Stimulated activated CD4-positive, alpha-beta T cell treated with anti-CD3 and anti-CD28 coated beads, Interleukin-4, amount 100 ng/mL, for 48 hours (primary cell): Measurements from ENCODE around the gene SPATC1L.

Experiments used
- DNase-seq, 2 donors: peaks; one replicate each; pipeline ENCODE4 v3.0.0-alpha.2; 2020; ENCODE audit warnings: low read depth in 2 of 2

SPATC1L gene

DNA sequence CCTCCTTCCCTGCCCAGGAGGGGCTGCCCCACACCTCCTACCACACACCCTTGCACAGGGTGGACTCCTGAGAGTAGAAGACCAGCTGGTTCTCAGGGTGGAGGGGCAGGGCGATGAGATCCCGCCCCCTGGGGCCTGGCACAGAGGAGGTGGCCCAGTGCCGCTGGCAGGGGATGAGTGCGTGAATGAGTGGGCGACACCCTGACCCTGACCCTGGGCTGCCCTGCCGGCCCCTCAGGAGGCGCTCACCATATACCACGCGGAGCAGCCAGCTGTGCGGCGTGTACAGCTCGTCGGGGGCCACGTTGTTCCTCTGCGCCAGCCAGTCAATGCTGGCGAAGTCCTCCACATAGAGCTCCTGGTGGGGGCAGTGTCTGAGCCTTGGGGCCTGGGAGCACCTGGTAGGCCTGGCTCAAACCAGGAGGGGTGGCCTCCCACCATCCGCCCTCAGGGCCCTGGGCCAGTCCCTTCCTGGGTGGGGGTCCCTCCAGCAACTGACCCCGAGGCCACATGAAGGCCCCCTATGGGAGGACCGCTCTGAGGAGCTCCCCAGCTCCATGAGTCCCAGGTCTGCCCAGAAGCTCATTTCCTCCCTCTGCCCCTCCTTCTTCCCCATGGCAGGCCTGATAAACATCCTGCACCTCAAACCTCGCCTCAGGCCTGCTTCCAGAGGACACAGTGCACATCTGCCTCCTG, 31.3 kb upstream of the SPATC1L start:
- DNase-seq, result no peak

DNA sequence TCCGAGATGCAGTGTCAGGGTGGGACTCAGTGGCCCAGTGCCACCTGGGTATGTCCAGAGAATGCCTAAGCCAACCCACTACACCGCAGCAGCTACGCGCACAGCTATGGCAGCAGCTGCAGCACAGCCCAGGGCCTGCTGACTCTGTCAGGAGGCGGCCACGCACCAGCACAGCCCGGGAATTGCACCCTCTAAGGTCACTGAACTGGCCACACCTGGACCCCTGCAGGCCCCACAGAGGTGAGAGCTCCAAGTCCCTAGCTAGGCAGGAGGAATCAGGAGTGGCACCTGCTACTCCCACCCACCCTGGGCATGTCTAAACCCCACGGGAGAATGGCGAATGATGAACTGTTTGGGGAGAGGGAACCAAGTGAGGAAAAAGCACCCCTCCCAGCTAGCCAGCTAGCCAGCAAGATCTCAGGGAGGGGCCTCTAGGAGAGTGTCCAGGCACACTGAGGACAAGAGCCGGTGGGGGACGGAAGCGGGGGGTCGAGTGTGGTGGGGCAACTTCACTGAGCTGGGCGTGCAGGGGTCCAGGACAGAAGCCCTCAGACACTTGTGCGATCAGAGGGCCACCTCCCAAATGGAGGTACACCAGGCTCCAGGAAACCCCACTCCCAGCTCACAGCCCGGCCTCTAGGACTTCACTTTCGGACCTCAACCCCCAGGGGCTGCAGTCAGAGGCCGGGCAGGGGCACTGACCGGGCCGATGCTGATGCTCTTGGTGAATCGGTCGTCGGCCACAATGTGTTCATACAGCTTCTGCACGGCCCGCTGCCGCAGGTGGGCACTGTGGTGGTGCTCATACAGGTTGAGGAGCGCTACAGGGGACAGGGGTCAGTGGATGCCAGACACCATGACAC, 30.4 kb upstream of the SPATC1L start:
- DNase-seq, result no peak

DNA sequence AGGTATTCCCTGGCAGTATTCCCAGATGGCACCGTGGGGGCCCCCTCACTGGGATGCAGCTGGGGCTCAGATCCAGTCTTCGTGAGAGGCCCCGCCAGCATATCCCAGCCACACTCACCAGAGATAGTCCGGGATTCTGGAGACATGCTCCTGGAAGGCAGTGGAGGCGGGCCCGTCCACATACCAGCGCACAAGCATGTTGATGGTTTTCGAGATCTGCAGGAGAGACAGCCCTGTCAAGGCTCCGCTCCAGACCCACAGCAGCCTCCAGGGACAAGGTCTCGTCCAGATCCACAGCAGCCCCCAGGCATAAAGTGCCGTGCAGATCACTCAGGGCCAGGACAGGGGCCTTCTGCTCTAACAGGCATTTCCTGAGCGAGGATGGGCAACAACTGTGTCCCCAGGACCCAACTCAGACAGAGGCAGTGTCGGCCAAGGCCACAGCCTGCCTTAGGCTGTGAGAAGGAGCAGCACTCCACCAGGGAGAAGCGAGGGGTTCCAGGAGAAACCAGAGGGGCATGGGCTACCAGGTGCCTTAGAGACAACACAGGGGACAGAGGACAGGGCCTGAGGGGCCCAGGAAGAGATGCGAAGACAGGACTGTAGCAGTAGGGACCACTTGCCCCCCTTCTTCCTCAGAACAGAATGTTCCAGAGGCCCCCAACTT, 29.5 kb upstream of the SPATC1L start:
- no peak for DNase-seq

DNA sequence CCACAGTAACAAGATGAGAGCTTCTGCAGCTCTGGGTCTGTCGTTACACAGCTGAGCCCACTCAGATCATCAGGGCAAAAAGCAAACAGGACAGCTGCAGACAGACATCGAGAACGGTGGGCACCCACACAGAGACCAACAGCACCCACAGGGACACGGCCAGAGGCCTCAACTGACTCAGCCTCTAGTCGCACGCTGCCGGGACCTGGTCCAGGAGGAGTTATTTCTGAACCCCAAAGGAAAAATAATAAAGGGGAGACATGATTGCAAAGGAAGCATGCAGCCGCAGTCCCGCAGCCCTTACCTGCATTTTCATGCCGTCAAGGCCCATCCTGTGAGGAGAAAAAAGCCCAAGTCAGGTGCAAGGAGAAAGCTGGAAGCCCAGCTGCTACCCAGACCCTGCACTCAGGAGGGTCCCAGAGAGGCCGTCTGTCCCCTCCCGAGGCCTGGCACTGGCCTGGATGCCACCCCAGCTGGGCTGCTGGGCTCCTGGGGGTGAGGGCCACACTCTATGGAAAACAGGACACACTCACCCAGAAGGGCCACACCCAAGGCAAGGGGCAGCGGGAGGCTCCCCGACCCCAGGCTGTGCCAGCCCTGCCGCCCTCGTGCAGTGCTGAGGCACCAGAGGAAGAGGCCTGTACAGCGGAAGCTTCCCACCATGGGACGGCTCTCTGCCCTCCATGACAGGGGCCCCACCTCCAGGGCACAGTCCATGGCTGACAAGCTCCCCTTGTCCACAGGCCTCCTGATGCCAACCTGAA, 28.6 kb upstream of the SPATC1L start:
- DNase-seq, result no peak

DNA sequence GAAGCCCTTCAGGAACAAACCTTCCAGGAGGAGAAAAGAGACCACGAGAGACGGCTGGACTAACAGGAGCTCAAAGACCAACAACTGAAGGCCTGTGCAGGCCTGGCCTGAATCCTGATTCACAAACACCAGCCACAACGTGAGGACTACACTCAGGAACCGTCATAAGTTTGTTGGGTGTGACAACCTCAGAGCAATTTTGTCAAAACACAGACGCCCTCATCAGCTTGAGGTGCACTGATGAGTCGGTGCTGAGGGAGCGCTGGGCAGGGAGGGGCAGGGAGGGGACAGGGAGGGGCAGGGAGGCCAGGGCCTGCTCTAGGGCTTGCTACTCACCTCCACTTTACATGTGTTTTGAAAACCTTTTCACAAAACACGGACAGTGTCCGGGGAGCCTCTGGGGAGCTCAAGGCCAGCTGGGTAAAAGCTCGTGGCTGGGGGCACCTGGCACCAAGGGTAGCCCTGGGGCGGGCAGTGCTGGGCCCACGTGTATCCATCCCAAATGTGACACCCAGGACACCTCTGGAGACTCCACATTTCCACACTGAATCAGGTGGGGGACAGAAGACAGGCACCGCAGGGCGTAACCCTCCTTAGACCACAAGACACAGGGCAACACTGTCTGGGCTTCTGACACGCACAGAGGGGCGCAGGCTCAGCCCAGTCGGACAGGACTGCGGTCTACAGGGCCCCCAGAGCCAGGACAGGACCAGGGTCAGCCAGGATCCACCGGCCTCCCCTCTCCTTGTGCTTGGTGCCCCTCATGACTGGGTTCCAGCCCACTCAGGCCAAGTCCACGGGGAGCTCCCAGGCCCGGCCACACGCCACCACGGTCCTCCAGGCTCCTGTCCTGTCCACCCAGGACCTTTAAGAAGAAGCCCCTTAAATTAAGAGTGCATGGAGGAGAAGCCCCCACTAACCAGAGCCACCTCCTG, 27.8 kb upstream of the SPATC1L start:
- no peak for DNase-seq

DNA sequence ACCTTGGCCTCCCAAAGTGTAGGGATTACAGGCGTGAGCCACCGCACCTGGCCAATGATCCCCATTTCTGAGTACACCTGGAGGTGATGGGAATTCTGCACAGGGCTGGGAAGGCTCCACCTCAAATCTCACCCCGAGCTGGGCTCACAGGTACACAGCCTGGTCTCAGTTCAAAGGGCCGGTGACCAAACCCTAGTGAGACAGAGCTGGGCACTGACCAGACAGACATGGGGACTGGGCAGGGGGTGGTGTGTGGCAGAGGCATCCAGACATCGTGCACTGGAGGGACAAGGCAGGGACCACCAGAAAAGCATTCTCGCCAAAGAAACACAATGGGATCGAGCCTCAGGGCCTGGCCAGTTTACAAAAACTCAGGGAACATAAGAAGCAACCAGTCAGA, 27.1 kb upstream of the SPATC1L start:
- no peak for DNase-seq

DNA sequence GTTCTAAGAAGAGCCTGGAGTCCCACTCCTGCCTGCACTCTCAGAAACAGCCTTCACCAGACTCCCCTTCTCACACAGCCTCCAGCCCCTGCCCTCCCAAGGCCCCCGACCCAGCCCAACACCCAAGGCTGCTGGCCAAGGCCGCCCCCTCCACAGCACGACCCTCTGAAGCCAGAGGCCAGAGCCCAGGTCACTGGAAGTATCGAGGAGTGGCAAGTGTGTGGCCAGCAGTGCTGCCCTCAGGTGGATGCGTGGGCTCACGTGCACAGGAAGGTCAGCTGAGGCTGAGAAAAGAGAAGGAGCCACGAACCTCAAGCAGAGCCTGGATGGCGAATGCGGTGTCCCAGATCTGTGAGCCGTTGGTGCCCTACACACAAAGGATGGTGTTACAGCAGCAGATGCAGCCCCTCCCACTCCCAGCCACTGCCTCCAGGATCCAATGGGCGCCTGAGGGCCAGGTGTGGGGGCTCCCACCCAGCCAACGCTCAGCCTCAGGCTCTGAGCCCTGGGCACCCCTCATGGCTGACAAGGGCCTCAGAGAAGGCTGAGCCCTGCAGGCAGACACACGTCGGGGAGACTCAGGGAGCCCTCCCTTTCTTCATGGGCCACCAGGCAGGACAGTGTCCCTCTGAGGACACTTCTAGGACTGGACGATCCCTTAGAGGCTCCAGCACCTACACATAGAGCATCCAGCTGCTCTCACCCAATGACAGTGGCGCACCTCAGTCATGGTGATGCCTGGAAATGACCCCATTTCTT, 26.3 kb upstream of the SPATC1L start:
- DNase-seq, result no peak

DNA sequence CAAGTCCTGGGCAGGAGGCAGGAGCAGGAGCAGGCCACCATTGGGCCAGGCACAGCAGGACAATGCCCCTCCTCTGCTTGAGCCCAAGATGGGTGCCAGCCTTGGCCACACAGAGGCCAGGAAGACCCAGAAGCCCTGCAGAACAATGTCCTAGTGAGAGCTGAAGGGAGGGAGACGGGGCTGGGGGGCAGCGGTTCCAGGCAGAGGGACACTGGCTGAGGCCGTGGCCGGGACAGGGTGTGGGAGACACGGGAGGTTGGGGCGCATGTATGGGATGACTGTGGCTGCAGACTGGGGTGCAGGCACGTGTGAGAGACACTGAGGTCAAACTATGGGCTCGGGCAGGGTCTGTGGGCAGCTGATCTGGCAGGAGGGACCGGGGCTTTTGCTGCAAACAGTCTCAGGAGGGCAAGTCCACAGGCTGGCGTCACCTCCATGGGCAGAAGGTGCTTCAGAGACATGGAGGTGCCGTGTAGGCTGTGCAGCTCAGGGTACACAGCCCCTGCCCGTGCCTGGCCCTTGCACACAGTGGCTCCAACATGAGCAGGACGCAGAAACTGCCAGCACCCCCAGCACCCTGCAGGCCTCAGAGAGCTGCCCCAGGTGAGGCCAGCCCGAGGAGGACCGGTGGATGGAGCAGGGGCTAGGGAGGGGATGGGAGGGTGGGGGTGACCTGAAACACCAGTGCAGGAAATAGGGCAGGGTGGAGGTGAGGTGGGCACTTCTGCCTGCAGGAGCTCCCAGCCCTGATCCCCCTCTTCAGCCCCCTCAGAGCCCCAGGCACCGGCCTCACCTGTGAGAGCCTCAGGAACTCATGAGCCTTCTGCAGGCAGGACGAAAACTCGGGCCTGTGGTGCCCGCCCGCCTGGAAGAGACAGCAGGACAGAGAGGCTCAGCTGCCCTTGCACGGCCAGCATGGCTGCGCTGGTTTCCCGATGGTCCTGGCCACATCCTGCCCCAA, 24.8 kb upstream of the SPATC1L start:
- no peak for DNase-seq

DNA sequence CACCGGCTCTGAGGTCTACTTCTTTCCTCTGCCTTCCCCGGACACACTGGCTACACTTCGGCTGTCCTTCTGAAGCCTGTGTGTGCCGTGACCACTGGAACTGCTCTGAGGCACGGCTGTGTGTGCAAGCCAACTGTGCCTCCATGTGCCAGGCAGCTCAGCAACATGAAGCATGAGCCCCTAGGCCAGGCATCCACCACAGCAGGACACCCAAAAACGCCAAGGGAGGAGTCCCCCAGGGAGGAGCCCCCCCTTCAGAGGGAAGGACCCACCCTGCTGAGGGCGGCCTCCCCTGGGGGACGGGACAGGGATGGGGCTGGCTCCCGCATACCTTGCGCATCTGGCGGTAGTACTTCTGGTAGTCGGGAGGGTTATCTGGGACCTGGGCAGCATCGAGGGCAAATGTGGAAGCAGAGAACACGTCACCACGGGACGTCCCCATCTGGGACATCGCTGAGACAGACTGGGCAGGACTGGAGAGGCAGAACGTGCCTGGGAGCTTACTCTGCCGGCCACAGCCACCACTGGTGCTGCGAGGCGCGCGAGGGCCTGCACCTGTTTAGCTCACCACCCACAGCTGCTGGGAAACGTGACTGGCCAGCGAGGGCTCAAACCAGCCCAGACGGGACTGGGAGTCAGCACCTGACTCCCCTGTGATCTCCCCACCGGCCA, 23.8 kb upstream of the SPATC1L start:
- DNase-seq, result no peak

DNA sequence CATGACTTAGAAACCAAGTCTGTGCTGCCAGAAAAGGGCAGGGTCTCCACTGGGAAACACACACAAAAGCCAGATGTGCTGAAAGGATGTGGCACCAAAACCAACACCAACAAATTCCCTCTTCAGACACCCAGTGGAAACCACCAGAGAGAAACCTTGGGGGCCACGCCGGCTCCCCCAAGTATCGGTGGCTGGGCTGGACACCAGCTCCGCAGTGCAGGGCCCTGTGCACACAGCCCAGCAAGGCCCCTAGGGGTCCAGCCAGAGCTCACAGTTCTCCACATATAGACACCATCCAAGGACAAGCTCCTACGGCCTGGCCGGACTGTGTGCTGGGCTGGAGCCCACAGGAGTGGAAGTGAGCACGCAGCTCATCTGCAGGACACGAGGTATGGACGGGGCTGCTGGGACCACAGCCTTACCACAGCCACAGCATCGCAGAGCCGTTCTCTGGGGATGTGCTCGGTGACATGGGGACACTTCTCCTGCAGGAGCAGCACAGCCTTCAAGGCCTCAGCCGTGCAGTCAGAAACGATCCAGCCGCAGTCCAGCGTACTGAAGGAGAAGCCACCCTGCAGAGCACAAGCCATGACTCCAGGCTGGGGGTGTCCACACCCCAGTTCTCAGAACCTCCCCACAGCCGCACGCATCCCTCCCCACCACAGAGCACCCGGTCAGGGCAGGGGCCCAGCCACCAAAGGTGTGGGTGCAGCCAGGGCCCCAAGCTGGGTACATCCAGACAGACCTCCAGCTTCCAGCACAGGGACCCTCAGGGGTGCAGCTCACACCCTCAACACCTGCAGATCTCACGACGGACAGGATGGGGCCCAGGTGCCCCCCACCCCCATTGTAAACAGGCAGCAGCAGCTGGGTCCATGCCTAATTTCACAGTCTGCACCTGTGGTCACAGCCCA, 23.0 kb upstream of the SPATC1L start:
- no peak for DNase-seq

DNA sequence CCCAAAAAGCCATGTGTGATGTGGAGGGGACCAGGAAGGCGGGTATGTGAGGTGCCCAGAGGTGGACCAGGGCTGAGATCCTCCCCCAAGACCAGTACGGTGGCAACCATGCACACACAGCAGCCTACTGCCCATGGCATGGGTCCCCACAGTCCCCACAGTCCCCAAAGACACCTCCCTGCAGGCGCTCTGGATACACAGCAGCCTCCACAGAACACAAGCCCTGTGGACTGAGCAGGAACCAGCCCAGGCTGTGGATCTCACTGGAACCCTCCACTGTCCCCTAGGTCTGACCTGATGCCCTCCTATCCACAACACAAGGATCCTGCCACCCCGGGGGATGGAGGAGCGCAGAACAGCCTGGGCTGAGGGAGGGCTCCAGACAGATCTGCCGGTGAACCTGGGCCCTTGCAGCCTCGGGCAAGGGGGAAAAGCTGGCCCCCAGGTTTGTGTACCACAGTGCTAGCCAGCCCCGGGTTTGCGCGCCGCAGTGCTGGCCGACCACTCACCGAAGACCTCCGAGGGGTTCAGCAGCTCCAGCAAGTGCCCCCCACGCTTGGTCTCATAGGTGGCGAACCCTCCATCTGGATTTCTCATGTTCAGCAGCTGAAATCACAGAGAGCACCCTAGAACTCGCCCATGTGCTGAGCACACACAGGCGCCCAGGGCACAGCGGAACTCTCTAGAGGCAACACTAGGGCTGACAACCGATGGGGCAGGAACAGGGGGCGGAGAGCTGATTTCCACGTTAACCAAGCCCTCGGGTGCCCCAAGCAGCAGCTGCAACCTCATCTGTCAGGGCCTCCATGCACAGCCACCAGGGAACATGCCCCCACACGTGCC, 22.1 kb upstream of the SPATC1L start:
- DNase-seq, result no peak

DNA sequence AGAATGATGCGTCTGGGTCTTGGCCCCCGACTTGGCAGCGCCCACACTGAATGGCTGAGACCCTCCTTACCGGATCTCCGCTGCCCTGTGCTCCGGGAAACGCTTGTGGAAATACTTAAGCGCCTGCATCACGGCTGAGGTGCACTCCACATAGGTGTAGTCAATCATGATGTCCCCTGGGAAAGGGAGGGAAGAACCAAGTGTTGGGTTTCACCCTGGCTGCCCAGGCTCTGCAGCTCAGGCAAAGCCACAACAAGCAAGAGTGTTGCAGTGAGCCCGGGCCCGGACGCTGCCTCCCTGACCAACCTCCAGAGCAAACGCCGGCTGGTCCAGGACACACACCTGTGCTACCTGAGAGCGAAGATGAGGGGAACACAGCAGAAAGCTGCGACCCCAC, 21.5 kb upstream of the SPATC1L start:
- no peak for DNase-seq

DNA sequence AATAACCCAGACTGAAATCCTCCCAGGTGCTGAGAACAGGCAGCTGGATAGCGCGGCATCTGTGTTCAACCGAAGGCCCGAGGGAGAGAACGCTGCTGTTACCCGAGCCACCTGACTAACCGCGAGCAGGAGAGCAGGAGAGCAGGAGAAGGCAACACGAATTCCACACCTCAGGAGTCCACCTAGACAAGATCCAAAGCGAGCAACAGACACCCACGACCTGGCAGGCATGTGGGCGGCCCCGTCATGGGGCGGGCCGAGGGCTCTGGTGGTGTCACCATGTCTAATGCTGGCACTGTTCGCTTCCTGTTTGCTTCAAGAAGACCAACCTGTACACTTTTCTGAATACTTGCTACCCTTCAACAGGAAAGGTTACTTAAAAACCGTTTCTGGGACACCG, 20.9 kb upstream of the SPATC1L start:
- no peak for DNase-seq

DNA sequence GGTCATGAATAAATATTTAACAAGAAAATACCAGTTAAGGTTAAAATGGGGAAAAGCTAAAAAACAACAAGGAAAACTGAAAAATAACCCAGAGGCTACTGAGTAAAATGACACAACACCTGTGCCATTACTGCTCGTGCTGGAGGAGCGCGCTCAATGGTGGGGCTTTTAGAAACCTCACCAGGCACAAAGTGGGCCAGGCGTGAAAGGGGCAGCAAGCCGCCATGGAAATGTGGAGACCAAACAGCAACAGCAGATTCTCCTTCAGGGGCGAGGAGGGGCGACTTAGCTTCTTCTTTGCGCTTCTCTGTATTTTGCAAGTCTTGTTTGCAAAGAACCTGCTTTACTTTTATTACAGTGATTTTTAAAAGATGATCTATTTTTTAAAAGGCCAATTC, 18.9 kb upstream of the SPATC1L start:
- no peak for DNase-seq

DNA sequence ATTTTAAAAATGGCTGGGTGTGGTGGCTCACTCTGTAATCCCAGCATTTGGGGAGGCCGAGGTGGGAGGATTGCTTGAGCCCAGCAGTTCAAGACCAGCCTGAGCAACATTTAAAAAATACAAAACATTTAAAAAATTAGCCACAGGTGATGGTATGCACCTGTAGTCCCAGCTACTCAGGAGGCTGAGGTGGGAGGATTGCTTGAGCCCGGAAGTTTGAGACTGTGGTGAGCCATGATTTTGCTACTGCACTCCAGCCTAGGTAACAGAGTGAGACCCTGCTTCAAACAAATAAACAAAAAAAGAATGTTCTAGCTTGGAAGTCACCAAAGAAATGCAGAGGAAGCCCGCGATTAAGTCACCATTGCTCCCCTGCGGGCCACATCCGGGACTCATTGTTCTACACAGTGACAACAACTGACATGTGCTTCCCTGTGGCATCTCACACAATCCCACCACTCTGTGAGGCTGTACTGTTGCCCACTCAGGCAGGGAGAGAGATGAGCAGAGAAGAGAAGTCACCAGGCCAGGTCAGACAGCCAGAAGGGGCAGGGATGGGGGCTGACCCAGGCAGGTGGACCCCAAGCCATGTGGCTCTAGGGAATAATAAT, 18.4 kb upstream of the SPATC1L start:
- no peak for DNase-seq
